ENCODE measurements around the gene CSKMT.

GRCh38 chr11:62665599-62666258 is 617 bp downstream of the CSKMT start:
- TF ChIP-seq CTCF (IDR thresholded peaks at IDR 0.05; ENCODE audit: low read depth, low read length) (no peak), POLR2A (IDR thresholded peaks at IDR 0.05; ENCODE audit: extremely low read depth, insufficient read length) (no peak), MYC (IDR thresholded peaks at IDR 0.05; ENCODE audit: low read depth, low read length) (no peak)

All from NB4 (cell line).